HEK293 (cell line): ENCODE data around the gene MKLN1.

ENCODE experiments used
- KLF10 ChIP-seq: fragments of 450-650 bp; IDR thresholded peaks from 2 replicates; pipeline ENCODE4 v1.5.1; 2018; ENCODE audit warnings: missing biosample characterization, mild to moderate bottlenecking, missing genetic modification characterization
- PBX3 ChIP-seq: sonication (generic); formaldehyde crosslinking; IDR thresholded peaks from 2 replicates; pipeline ENCODE4 v1.8.1; 2022; ENCODE audit warnings: mild to moderate bottlenecking, moderate library complexity, missing genetic modification reagents
- YY1 ChIP-seq: fragments of 450-650 bp; formaldehyde crosslinking; IDR thresholded peaks from 2 replicates; pipeline ENCODE4 v1.5.1; 2018; ENCODE audit warnings: missing biosample characterization, missing genetic modification characterization
- ZNF266 ChIP-seq: fragments of 450-650 bp; formaldehyde crosslinking; IDR thresholded peaks from 2 replicates; pipeline ENCODE4 v1.5.1; 2016; ENCODE audit warnings: missing biosample characterization, missing genetic modification characterization, low read depth

GRCh38 chr7:131391145-131391544, 63.5 kb downstream of the MKLN1 start:
- TF ChIP-seq YY1 (tag by site-specific recombination) (no peak), ZNF266 (tag by site-specific recombination) (no peak), PBX3 (no peak), KLF10 (tag by site-specific recombination) (no peak)
